ENCODE data around the gene PLAGL2.

The PLAGL2 gene

DNA sequence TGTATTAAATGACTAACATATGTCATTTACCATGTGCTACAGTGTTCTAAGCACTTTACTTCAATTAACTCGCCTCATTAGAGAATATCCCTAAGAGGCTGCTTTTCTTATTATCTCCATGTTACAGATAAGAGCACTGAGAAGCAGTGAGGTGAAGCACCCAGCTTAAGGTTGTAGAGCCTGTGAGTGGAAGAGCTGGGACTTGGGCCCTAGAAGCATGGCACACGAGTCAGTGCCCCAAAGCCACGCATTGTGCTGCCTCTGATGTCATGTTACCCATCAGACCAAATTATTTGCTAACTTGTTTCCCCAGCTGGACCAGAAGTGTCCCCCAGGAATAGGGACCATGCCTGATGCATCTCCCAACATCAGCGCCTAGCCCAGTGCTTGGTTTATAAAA is 34.3 kb upstream of the PLAGL2 start:
- no peak overlapping the region for H2AK5ac ChIP-seq (ENCODE audit: low read length, severe bottlenecking)
- H3K36me3 ChIP-seq (ENCODE audit: control insufficient read depth in 1 of 2, insufficient read depth in 2 of 2, low read depth in 1 of 2, low read length in 2 of 2), result peaks cover 6% of the 10 kb centered on the region in 2 experiments
- no peaks in the 10 kb centered on the region for H3K79me1 ChIP-seq (replicated peaks; ENCODE audit: low read length, poor library complexity, severe bottlenecking)
- no peak overlapping the region for H3K4me2 ChIP-seq (ENCODE audit: low read length, poor library complexity, severe bottlenecking)
- peaks cover 6% of the 10 kb centered on the region for H3K4me1 ChIP-seq (ENCODE audit: control insufficient read depth, insufficient read depth, low read depth, low read length)
- no peaks in the 10 kb centered on the region for H3K9me3 ChIP-seq (ENCODE audit: control insufficient read depth, low read length)
- no peak overlapping the region for H4K8ac ChIP-seq (ENCODE audit: low read length)
- no peak overlapping the region for H3K14ac ChIP-seq (ENCODE audit: low read length in 2 of 2)
- H4K91ac ChIP-seq (ENCODE audit: low read length), result no peak overlapping the region
- H2AFZ ChIP-seq (ENCODE audit: low read depth, low read length), result no peak overlapping the region
- no peak for DNase-seq
- H3K4me3 ChIP-seq (ENCODE audit: insufficient read depth in 1 of 2, low read depth in 1 of 2, low read length in 2 of 2), result no peak overlapping the region
- H3K9ac ChIP-seq (ENCODE audit: low read length), result no peak overlapping the region
- no peak overlapping the region for H2BK12ac ChIP-seq (ENCODE audit: low read length in 2 of 2)
- no peak overlapping the region for H3K18ac ChIP-seq (ENCODE audit: low read depth in 1 of 2, low read length in 2 of 2)
- H2BK15ac ChIP-seq (ENCODE audit: low read depth, poor library complexity, severe bottlenecking), result no peak overlapping the region
- H2BK120ac ChIP-seq (ENCODE audit: low read depth, low read length), result no peak overlapping the region
- WGBS, result 76% methylated on average over 3 of the region's 4 CpGs
- H3K23ac ChIP-seq (ENCODE audit: low read length in 2 of 2), result no peak overlapping the region
- no peaks in the 10 kb centered on the region for H3K27me3 ChIP-seq (ENCODE audit: control insufficient read depth in 1 of 2, insufficient read depth in 1 of 2, low read length in 2 of 2)
- H3K4ac ChIP-seq (ENCODE audit: low read depth in 1 of 2, low read length in 2 of 2), result no peak overlapping the region
- H3K27ac ChIP-seq (ENCODE audit: low read length, poor library complexity, severe bottlenecking), result no peak overlapping the region
- H2BK5ac ChIP-seq (ENCODE audit: low read depth, low read length, poor library complexity, severe bottlenecking), result no peak overlapping the region

DNA sequence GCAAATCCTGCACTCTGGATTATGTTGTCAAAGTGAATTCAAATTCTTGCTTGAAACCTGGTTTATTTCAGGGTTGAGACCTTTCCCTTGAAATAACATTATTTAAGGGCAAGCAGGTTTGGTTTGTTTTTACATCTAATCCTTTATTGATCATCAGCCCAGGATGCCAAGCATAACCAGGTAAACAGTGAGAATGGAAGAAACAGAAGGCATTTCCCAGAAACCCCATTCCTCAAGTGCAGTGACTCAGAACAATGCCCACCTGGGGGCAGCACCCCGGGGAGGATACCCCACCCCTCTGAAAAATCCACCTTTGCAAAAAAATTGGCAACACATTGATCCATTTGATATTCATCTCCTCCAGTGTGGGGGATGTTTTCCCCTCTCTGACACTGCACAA is 32.7 kb upstream of the PLAGL2 start:
- no peaks in the 10 kb centered on the region for H3K79me1 ChIP-seq (replicated peaks; ENCODE audit: low read length, poor library complexity, severe bottlenecking)
- DNase-seq, result no peak
- H2BK15ac ChIP-seq (ENCODE audit: low read depth, poor library complexity, severe bottlenecking), result no peak overlapping the region
- H2AFZ ChIP-seq (ENCODE audit: low read depth, low read length), result no peak overlapping the region
- H3K14ac ChIP-seq (ENCODE audit: low read length in 2 of 2), result no peak overlapping the region
- H3K4ac ChIP-seq (ENCODE audit: low read depth in 1 of 2, low read length in 2 of 2), result no peak overlapping the region
- H4K91ac ChIP-seq (ENCODE audit: low read length), result no peak overlapping the region
- no peaks in the 10 kb centered on the region for H3K9me3 ChIP-seq (ENCODE audit: control insufficient read depth, low read length)
- 3% methylated on average over 1 of the region's 1 CpG for whole genome bisulfite sequencing
- H3K4me2 ChIP-seq (ENCODE audit: low read length, poor library complexity, severe bottlenecking), result no peak overlapping the region
- no peak overlapping the region for H3K4me3 ChIP-seq (ENCODE audit: insufficient read depth in 1 of 2, low read depth in 1 of 2, low read length in 2 of 2)
- H2BK12ac ChIP-seq (ENCODE audit: low read length in 2 of 2), result no peak overlapping the region
- no peak overlapping the region for H2AK5ac ChIP-seq (ENCODE audit: low read length, severe bottlenecking)
- H2BK5ac ChIP-seq (ENCODE audit: low read depth, low read length, poor library complexity, severe bottlenecking), result no peak overlapping the region
- H3K27me3 ChIP-seq (ENCODE audit: control insufficient read depth in 1 of 2, insufficient read depth in 1 of 2, low read length in 2 of 2), result no peaks in the 10 kb centered on the region
- H3K9ac ChIP-seq (ENCODE audit: low read length), result no peak overlapping the region
- H3K23ac ChIP-seq (ENCODE audit: low read length in 2 of 2), result no peak overlapping the region
- H3K18ac ChIP-seq (ENCODE audit: low read depth in 1 of 2, low read length in 2 of 2), result no peak overlapping the region
- no peak overlapping the region for H2BK120ac ChIP-seq (ENCODE audit: low read depth, low read length)
- H3K27ac ChIP-seq (ENCODE audit: low read length, poor library complexity, severe bottlenecking), result no peak overlapping the region
- peaks cover 20 to 22% of the 10 kb centered on the region in 2 experiments for H3K36me3 ChIP-seq (ENCODE audit: control insufficient read depth in 1 of 2, insufficient read depth in 2 of 2, low read depth in 1 of 2, low read length in 2 of 2)
- H3K4me1 ChIP-seq (ENCODE audit: control insufficient read depth, insufficient read depth, low read depth, low read length), result peaks cover 5% of the 10 kb centered on the region
- no peak overlapping the region for H4K8ac ChIP-seq (ENCODE audit: low read length)

DNA sequence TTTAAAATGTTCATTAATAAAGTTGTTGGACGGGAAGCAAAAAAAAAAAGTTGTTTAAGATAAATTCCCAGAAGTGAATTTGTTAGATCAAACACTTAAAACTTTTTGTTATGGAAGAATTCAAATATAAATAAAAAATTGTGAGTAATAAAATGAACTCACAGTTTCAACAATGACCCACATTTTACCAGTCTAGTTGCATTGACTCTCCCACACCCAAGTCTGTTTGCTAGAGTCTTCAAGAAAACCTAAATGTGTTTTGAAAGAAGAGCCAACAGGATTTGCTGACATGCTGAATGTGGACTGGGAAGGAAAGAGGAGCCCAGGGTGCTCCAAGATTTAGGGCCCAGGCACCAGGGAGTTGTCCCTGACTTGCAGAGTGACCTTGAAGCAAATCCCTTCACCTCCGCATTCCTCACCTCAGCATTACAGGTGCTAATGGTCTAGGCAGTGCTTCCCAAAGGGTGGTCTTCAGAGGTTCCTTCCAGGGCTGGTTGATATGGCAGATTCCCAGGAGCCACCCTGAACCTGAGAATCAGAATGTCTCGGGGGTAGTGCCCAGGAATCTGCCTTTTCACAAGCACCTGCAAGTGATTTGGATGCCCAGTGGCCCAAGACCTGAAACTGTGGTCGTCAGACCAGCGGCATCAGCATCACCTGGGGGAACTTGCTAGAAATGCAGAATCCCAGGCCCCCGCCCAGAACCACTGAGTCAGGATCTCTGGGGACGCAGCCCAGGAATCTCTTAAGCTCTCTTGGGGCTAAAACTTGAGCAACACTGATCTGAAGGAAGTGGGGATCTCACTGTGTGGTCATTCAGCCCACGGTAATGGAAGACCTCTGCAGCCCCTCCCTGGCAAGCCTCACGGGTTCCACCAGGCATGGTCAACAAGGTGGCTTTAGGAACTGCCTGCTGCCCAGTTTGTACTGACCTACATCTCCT is 31.2 kb upstream of the PLAGL2 start:
- no peak overlapping the region for H2BK15ac ChIP-seq (ENCODE audit: low read depth, poor library complexity, severe bottlenecking)
- H3K4me1 ChIP-seq (ENCODE audit: control insufficient read depth, insufficient read depth, low read depth, low read length), result peaks cover 5% of the 10 kb centered on the region
- no peak overlapping the region for H3K23ac ChIP-seq (ENCODE audit: low read length in 2 of 2)
- H3K4me3 ChIP-seq (ENCODE audit: insufficient read depth in 1 of 2, low read depth in 1 of 2, low read length in 2 of 2), result peak overlapping the region in 1 of 2 experiments; percentile 5
- H3K9me3 ChIP-seq (ENCODE audit: control insufficient read depth, low read length), result no peaks in the 10 kb centered on the region
- H3K27ac ChIP-seq (ENCODE audit: low read length, poor library complexity, severe bottlenecking), result no peak overlapping the region
- H3K27me3 ChIP-seq (ENCODE audit: control insufficient read depth in 1 of 2, insufficient read depth in 1 of 2, low read length in 2 of 2), result no peaks in the 10 kb centered on the region
- no peak overlapping the region for H2BK12ac ChIP-seq (ENCODE audit: low read length in 2 of 2)
- DNase-seq, result no peak
- no peak overlapping the region for H2BK5ac ChIP-seq (ENCODE audit: low read depth, low read length, poor library complexity, severe bottlenecking)
- no peak overlapping the region for H2AK5ac ChIP-seq (ENCODE audit: low read length, severe bottlenecking)
- H2BK120ac ChIP-seq (ENCODE audit: low read depth, low read length), result no peak overlapping the region
- H4K8ac ChIP-seq (ENCODE audit: low read length), result no peak overlapping the region
- H2AFZ ChIP-seq (ENCODE audit: low read depth, low read length), result no peak overlapping the region
- H3K14ac ChIP-seq (ENCODE audit: low read length in 2 of 2), result no peak overlapping the region
- H3K9ac ChIP-seq (ENCODE audit: low read length), result no peak overlapping the region
- H3K4ac ChIP-seq (ENCODE audit: low read depth in 1 of 2, low read length in 2 of 2), result no peak overlapping the region
- H3K18ac ChIP-seq (ENCODE audit: low read depth in 1 of 2, low read length in 2 of 2), result no peak overlapping the region
- H3K36me3 ChIP-seq (ENCODE audit: control insufficient read depth in 1 of 2, insufficient read depth in 2 of 2, low read depth in 1 of 2, low read length in 2 of 2), result peaks cover 34 to 36% of the 10 kb centered on the region in 2 experiments
- no peak overlapping the region for H3K4me2 ChIP-seq (ENCODE audit: low read length, poor library complexity, severe bottlenecking)
- H4K91ac ChIP-seq (ENCODE audit: low read length), result no peak overlapping the region
- 92% methylated on average over 8 of the region's 9 CpGs for WGBS
- peaks cover 3% of the 10 kb centered on the region for H3K79me1 ChIP-seq (replicated peaks; ENCODE audit: low read length, poor library complexity, severe bottlenecking)

DNA sequence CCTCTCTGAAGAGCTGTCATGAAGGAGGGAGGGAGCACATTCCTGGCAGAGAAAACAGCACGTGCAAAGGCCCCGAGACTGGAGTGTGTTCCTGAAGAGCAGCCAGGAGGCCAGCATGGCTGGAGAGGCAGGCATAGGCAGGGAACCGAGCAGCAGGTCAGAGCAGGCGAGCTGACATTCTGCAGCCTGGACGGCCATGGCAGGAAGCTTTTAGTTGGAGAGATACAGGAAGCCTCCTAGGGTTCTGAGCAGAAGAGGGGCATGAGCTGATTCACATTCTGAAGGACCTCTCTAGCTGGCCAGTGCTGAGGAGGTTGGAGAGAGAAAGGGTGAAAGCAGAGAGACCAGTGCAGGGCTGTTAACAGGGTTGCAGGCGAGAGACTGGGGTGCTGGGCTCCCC is 29.9 kb upstream of the PLAGL2 start:
- Histone ChIP-seq H3K18ac (ENCODE audit: low read depth in 1 of 2, low read length in 2 of 2) (no peak overlapping the region), H2BK12ac (ENCODE audit: low read length in 2 of 2) (no peak overlapping the region), H3K9me3 (ENCODE audit: control insufficient read depth, low read length) (no peaks in the 10 kb centered on the region), H2BK5ac (ENCODE audit: low read depth, low read length, poor library complexity, severe bottlenecking) (no peak overlapping the region), H2AFZ (ENCODE audit: low read depth, low read length) (no peak overlapping the region), H2BK120ac (ENCODE audit: low read depth, low read length) (no peak overlapping the region), H2BK15ac (ENCODE audit: low read depth, poor library complexity, severe bottlenecking) (no peak overlapping the region), H3K4me1 (ENCODE audit: control insufficient read depth, insufficient read depth, low read depth, low read length) (peaks cover 5% of the 10 kb centered on the region), H3K14ac (ENCODE audit: low read length in 2 of 2) (no peak overlapping the region), H4K91ac (ENCODE audit: low read length) (no peak overlapping the region), H3K9ac (ENCODE audit: low read length) (no peak overlapping the region), H3K4me3 (ENCODE audit: insufficient read depth in 1 of 2, low read depth in 1 of 2, low read length in 2 of 2) (no peak overlapping the region), H3K27me3 (ENCODE audit: control insufficient read depth in 1 of 2, insufficient read depth in 1 of 2, low read length in 2 of 2) (no peaks in the 10 kb centered on the region), H4K8ac (ENCODE audit: low read length) (no peak overlapping the region), H3K79me1 (replicated peaks; ENCODE audit: low read length, poor library complexity, severe bottlenecking) (peaks cover 11% of the 10 kb centered on the region), H2AK5ac (ENCODE audit: low read length, severe bottlenecking) (no peak overlapping the region), H3K4me2 (ENCODE audit: low read length, poor library complexity, severe bottlenecking) (no peak overlapping the region), H3K27ac (ENCODE audit: low read length, poor library complexity, severe bottlenecking) (no peak overlapping the region), H3K36me3 (ENCODE audit: control insufficient read depth in 1 of 2, insufficient read depth in 2 of 2, low read depth in 1 of 2, low read length in 2 of 2) (peaks cover 47 to 49% of the 10 kb centered on the region in 2 experiments), H3K23ac (ENCODE audit: low read length in 2 of 2) (no peak overlapping the region), H3K4ac (ENCODE audit: low read depth in 1 of 2, low read length in 2 of 2) (no peak overlapping the region)
- 90% methylated on average over 6 of the region's 6 CpGs for WGBS
- DNase-seq, result no peak

All from mesenchymal stem cell (in vitro differentiated cells and primary cell).